ENCODE measurements around the gene ERGIC1. TPM values are rescaled to one million over a fixed set of nuclear protein-coding genes. Genes with fewer than 3 reads are reported as not detected.
A peak's percentile ranks its signal among the peaks of the same experiment; 100 is the strongest.
"Not testable (repeated sequence)": the region's sequence is repeated elsewhere in the genome, so short reads cannot be mapped to it uniquely, and the experiment has no call there.

ERGIC1 gene
- total RNA-seq, 1 donor from 2014 or later, result 74.8 TPM

DNA sequence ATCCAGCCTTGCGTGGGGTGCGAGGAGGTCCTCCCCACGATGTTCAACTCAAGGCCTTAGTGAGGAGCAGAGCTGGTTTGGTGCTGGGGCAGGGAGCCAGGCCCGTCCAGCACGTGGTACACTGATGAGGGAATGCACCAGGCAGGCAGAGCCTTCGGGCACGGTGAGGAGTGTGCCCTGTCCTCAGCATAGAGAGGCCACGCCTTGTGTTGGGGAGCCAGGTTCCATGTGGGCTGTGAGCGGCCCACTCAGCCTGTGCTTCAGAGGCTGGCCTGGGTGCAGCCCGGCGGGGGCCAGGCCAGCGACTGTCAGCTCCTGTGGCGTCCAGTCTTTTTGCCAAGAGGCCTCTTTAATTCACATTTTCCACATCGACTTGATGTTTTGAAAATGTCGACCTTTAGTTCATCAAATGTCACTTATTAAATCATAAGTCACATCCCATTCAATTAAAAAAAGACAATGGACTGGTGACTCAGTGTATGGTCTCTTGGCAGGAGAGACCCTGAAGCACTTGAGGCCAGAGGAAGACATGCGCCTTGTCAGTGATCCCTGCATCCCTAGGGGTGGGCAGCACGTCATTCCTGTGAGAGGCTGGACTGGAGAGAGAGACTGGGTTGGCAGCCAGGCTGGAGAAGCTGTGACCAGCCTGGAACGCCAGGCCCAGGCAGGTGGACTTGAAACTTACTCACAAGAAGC, 21.7 kb downstream of the ERGIC1 start:
- intact Hi-C loops (cut with DNase I), result no loop called here
- peak; percentile 37 for ATAC-seq

GRCh38 chr5:172856336-172856735, 22.3 kb downstream of the ERGIC1 start:
- no peak for ATAC-seq
- intact Hi-C loops (cut with DNase I), result no loop called here
- no peak for DNase-seq (ENCODE audit: missing footprints)

More for the DNA sequence above, 21.7 kb downstream of the ERGIC1 start:
- DNase-seq (ENCODE audit: missing footprints), result no peak

- no peak for DNase-seq (ENCODE audit: missing footprints)
- intact Hi-C loops (cut with DNase I), result no loop called here
- ATAC-seq, result no peak
These were observed 23.9 kb downstream of the ERGIC1 start for GRCh38 chr5:172857982-172858381.

- no peak for ATAC-seq
- no peak for DNase-seq (ENCODE audit: missing footprints)
- intact Hi-C loops (cut with DNase I), result no loop called here
These were observed 24.5 kb downstream of the ERGIC1 start for GRCh38 chr5:172858511-172858989.

- DNase-seq (ENCODE audit: missing footprints), result peak; percentile 90
- ATAC-seq, result peak; percentile 62
- intact Hi-C loops (cut with DNase I), result loop anchor here (1.0 kb wide), 1 partner anchor 88 kb away; the partner anchor contains the start of gene DUSP1
These were observed 25.1 kb downstream of the ERGIC1 start for GRCh38 chr5:172858990-172859811.

DNA sequence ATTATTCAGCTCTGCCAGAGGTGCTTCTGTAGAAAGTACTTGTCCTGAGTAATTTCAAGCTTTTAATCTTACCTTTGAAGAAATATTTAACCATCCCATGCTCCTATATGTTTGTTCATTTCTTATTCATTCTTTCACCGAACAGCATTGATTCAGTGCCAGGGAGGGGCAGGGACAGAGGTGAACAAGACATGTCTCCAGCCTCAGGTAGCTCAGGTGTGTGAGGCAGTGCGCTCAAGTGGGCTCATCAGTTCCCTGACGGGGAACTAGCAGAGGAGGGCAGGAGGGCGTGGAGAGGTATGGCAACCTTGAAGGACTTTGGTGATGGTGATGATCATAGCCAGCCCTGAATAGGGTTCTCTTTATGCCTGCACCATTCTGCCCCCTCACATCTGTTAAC, 25.9 kb downstream of the ERGIC1 start:
- DNase-seq (ENCODE audit: missing footprints) (no peak), ATAC-seq (no peak)
- intact Hi-C loops (cut with DNase I), result loop anchor here (1.0 to 2.0 kb wide), 3 partner anchors 25 to 89 kb away; partner anchors contain the start of genes DUSP1 and ERGIC1

- DNase-seq (ENCODE audit: missing footprints) (peak; percentile 91), ATAC-seq (peak; percentile 93)
- intact Hi-C loops (cut with DNase I), result loop anchor here (2.0 kb wide), 2 partner anchors 26 to 44 kb away; partner anchors contain the start of gene ERGIC1
These were observed 26.7 kb downstream of the ERGIC1 start for GRCh38 chr5:172860520-172861443.

GRCh38 chr5:172861461-172861860, 27.4 kb downstream of the ERGIC1 start:
- DNase-seq (ENCODE audit: missing footprints) (no peak), ATAC-seq (no peak)
- intact Hi-C loops (cut with DNase I), result loop anchor here (2.0 kb wide), 2 partner anchors 27 to 43 kb away; partner anchors contain the start of gene ERGIC1

- DNase-seq (ENCODE audit: missing footprints) (no peak), ATAC-seq (no peak)
- intact Hi-C loops (cut with DNase I), result no loop called here
These were observed 28.2 kb downstream of the ERGIC1 start for GRCh38 chr5:172862165-172862801.

GRCh38 chr5:172864171-172864570, 30.1 kb downstream of the ERGIC1 start:
- DNase-seq (ENCODE audit: missing footprints); ATAC-seq; intact Hi-C loops (cut with DNase I): not testable (repeated sequence)

DNA sequence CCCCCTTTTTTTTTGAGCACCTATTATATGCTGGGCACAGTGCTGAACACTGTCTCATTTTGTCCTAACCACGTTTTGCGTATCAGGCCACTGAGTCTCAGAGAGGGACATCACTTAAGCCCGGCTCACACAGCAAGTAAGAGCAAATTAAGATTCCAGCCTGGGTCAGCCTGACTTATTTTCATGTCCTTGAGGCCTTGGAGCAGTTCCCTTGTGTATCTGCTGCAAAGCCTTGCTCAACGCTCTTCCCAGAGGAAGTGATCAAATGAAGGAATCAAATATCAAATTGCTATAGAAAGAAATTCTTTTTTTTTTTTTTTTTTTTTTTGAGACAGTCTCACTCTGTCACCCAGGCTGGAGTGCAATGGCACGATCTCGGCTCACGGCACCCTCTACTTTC, 30.7 kb downstream of the ERGIC1 start:
- DNase-seq (ENCODE audit: missing footprints), result no peak
- intact Hi-C loops (cut with DNase I), result no loop called here
- no peak for ATAC-seq

DNA sequence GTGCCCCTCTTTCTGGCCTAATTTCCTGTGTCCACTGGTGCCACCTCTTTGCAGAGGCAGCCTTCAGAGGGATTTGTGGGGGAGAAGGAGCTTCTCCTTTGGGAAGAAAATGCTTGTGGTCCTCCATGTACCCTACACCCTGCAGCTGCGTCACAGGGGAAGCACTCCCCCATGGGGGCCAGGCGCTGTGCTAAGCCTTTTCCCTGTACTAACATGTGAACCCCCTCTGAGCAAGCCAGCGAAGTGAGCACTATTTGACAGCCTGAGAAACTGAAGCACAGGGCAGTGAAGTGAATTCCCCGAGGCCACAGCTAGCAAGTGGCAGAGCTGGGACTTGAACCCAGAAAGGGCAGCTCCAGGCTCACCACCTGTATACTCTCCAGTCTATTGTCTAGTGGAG, 32.3 kb downstream of the ERGIC1 start:
- DNase-seq (ENCODE audit: missing footprints) (no peak), ATAC-seq (no peak)
- intact Hi-C loops (cut with DNase I), result no loop called here

- intact Hi-C loops (cut with DNase I), result no loop called here
- DNase-seq (ENCODE audit: missing footprints) (peak; percentile 88), ATAC-seq (peak; percentile 80)
These were observed 33.0 kb downstream of the ERGIC1 start for GRCh38 chr5:172866802-172867748.

DNA sequence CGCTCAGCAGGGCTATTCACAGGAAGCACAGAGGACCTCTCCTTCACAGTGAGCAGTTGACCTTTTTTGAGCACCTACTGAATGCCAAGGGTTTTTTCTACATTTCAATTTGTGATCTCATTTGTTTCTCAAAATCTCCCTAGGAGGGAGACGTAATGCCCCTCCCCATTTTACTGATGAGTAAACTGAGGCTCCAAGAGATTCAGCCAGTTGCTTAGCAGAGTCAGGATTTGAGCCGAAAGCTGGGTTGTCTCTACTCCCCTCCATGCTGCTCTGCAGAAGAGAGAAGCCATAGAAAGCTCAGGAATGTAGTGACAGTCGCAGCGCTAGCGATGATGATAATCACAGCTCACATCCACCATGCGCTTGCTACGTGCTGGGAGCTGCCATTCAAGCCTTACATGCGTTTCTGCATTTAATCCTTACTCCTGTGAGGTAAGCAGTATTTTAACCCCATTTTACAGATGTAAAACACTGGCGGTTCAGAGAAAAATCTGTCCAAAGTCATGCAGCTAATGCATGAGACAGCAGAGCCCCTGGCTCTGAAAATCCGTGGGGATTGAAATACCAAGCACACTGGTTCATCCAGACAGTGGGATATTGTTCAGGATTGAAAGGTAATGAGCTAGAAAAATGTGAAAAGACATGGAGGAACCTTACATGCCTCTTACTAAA, 33.8 kb downstream of the ERGIC1 start:
- ATAC-seq, result no peak
- intact Hi-C loops (cut with DNase I), result no loop called here
- DNase-seq (ENCODE audit: missing footprints), result no peak

GRCh38 chr5:172868436-172868923, 34.4 kb downstream of the ERGIC1 start:
- ATAC-seq, result no peak
- no peak for DNase-seq (ENCODE audit: missing footprints)
- intact Hi-C loops (cut with DNase I), result no loop called here

DNA sequence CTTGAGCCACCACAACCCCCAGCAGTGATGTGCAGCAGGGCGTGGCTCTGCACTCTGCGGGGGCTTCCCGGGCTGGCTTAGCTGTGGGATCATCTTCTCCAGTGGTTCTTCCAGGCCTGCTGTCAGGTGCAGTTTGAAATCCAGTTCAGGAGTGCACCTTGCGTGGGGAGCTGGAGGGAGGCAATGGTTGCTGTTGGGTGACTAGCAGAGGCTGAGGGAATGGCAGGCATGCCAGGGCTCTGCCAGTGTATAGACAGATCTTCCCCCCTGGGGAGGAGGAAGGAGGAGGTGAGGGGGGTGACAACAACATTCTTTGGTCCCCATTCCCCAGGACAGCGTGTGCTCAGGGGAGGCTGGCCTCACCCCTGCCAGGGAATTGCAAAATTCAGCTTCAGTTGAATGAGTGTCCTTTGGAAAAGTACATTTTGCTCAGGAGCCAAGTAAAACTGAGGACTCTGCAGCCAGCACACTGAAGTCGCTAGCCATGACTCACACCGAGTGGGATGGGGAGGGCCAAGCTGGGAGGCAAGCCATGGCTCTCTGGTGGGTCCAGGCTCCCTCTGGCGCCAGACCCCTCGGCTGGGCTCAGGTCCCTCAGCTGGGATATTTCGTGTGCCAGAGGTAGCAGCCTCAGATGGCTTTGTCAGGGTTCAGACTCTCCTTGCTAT, 35.0 kb downstream of the ERGIC1 start:
- ATAC-seq, result peak; percentile 79
- peak; percentile 91 for DNase-seq (ENCODE audit: missing footprints)
- intact Hi-C loops (cut with DNase I), result no loop called here
